Suprapubic skin (tissue), 4 donors: ENCODE measurements around the gene CHMP3. TPM values are rescaled to one million over a fixed set of nuclear protein-coding genes. Genes with fewer than 3 reads are reported as not detected.

Experiments
- DNase-seq, 2 donors: peaks; one replicate each; pipeline ENCODE4 v3.0.0-alpha.2; 2019; ENCODE audit warnings: low spot score in 2 of 2
- H3K27ac ChIP-seq: fragments of 200-600 bp; sonication (generic); one replicate; pipeline ENCODE4 v1.5.1; 2019
- H3K27me3 ChIP-seq: fragments of 200-600 bp; sonication (generic); one replicate; pipeline ENCODE4 v1.5.1; 2019
- H3K36me3 ChIP-seq: fragments of 200-600 bp; sonication (generic); one replicate; pipeline ENCODE4 v1.5.1; 2019
- H3K4me1 ChIP-seq: fragments of 200-600 bp; sonication (generic); one replicate; pipeline ENCODE4 v1.5.1; 2019
- H3K4me3 ChIP-seq: fragments of 200-600 bp; sonication (generic); one replicate; pipeline ENCODE4 v1.5.1; 2019; ENCODE audit warnings: mild to moderate bottlenecking
- H3K9me3 ChIP-seq: fragments of 200-600 bp; sonication (generic); one replicate; pipeline ENCODE4 v1.5.1; 2019
- EP300 ChIP-seq: sonication (generic); formaldehyde crosslinking; IDR thresholded peaks from one replicate; pipeline ENCODE4 v1.6.1; 2017; ENCODE audit warnings: antibody characterized with exemption
- POLR2A ChIP-seq, 2 donors: fragments of 450-650 bp; IDR thresholded peaks; one replicate each; pipeline ENCODE4 v1.6.1; 2017; ENCODE audit warnings: antibody characterized with exemption in 2 of 2, mild to moderate bottlenecking in 2 of 2, moderate library complexity in 2 of 2
- POLR2AphosphoS5 ChIP-seq, 3 donors: sonication (generic); formaldehyde crosslinking; IDR thresholded peaks; one replicate each; pipeline ENCODE4 v1.6.1; 2017; ENCODE audit warnings: antibody characterized with exemption in 3 of 3
- WGBS: methylation state at CpG from one replicate; pipeline ENCODE4 v1.1.5; 2018; 5-methylcytosine and 5-hydroxymethylcytosine counted together
- total RNA-seq, 4 donors: library from RNA; depleted of rRNA; stranded (reverse); fragments of >200 nt; gene quantifications; one replicate each; pipeline ENCODE4 v1.1.0, GENCODE V29; 2016
- TF ChIP-seq, protein P1 (sequence below), 2 donors: fragments of 200-600 bp in 1 of 2; fragments of 450-650 bp in 1 of 2; sonication (generic) in 1 of 2; IDR thresholded peaks; one replicate each; pipeline ENCODE4 v1.5.1; 2016 to 2019; ENCODE audit warnings: antibody characterized with exemption in 2 of 2, mild to moderate bottlenecking in 1 of 2, moderate library complexity in 1 of 2

CHMP3 gene
- total RNA-seq, 4 donors from 2014 or later, result 77.5 to 104 (median 92.4) TPM

DNA sequence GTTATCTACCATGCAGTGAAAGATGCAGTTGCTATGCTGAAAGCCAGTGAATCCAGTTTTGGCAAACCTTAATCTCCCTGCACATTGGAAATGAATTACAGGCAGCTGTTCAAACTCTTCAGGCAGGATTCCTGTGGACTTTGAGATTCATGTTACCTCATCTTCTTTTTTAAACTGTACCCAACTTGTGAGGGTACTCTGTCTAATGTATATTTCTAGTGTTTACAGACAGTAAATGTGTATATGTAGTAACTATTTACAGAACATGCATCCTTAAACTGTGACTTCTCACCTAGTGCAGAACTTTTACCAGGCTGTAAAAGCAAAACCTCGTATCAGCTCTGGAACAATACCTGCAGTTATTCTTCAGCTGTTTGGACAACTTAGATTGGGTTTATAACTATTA, 71.2 kb downstream of the CHMP3 start:
- Histone ChIP-seq H3K36me3 (peaks cover 90% of the 10 kb centered on the region), H3K9me3 (no peaks in the 10 kb centered on the region)
- TF ChIP-seq EP300, result no peak
- TF ChIP-seq, protein P1, sequence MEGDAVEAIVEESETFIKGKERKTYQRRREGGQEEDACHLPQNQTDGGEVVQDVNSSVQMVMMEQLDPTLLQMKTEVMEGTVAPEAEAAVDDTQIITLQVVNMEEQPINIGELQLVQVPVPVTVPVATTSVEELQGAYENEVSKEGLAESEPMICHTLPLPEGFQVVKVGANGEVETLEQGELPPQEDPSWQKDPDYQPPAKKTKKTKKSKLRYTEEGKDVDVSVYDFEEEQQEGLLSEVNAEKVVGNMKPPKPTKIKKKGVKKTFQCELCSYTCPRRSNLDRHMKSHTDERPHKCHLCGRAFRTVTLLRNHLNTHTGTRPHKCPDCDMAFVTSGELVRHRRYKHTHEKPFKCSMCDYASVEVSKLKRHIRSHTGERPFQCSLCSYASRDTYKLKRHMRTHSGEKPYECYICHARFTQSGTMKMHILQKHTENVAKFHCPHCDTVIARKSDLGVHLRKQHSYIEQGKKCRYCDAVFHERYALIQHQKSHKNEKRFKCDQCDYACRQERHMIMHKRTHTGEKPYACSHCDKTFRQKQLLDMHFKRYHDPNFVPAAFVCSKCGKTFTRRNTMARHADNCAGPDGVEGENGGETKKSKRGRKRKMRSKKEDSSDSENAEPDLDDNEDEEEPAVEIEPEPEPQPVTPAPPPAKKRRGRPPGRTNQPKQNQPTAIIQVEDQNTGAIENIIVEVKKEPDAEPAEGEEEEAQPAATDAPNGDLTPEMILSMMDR (IDR thresholded peaks at IDR 0.05), result no peak
- TF ChIP-seq POLR2A (IDR thresholded peaks at IDR 0.05), result no peak
- TF ChIP-seq POLR2AphosphoS5 (IDR thresholded peaks at IDR 0.05), result no peak

DNA sequence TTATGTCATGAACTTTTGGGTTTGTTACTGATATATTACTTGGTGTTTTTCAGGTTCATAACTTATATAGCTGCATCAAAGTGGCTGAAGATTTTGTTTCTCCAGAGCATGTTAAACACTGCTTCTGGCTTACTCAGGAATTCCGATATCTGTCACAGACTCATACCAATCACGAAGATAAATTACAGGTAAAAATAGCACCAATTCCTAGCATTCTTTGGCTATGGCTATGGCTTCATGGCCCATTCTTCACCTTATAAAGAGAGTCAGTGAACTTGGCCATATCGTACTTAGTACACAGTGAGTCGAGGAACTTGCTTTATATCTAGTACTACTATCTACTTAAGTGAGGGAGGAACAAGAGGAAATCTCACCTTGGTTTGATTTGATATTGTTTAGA, 72.2 kb downstream of the CHMP3 start:
- TF ChIP-seq, protein P1 (IDR thresholded peaks at IDR 0.05), result no peak
- TF ChIP-seq EP300 (no peak), POLR2AphosphoS5 (IDR thresholded peaks at IDR 0.05) (no peak), POLR2A (IDR thresholded peaks at IDR 0.05) (no peak)
- H3K9me3 ChIP-seq, result no peaks in the 10 kb centered on the region
- 80% methylated on average over 4 of the region's 4 CpGs for WGBS
- no peak overlapping the region for H3K27ac ChIP-seq
- no peak for DNase-seq
- no peak overlapping the region for H3K4me3 ChIP-seq
- no peaks in the 10 kb centered on the region for H3K27me3 ChIP-seq
- peaks cover 12% of the 10 kb centered on the region for H3K4me1 ChIP-seq
- H3K36me3 ChIP-seq, result peaks cover 91% of the 10 kb centered on the region

More for the DNA sequence above, 71.2 kb downstream of the CHMP3 start:
- peaks cover 12% of the 10 kb centered on the region for H3K4me1 ChIP-seq
- DNase-seq, result no peak
- no peaks in the 10 kb centered on the region for H3K27me3 ChIP-seq
- WGBS, result 75% methylated on average over 1 of the region's 1 CpG
- H3K4me3 ChIP-seq, result no peak overlapping the region
- no peak overlapping the region for H3K27ac ChIP-seq

DNA sequence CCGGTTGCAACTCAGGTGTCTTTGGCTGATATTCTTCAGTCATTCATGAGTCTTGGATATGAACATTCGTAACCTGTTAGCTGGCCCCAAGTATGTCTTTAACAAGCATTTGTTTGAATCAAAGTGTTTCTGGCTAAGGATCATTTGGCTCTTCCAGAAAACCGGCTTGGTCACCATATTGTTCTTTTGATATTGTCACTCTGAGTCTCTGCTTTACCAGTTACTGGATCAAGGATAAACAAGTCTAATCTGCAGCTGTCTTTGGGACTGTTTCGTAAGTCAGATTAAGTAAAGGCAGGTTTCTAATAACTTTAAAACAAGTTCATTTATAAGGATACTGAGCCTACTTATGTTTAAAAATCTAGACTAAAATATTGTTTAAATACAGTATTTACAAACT, 73.0 kb downstream of the CHMP3 start:
- Histone ChIP-seq H3K9me3 (no peaks in the 10 kb centered on the region), H3K4me1 (peaks cover 12% of the 10 kb centered on the region), H3K36me3 (peaks cover 93% of the 10 kb centered on the region), H3K4me3 (no peak overlapping the region), H3K27ac (no peak overlapping the region), H3K27me3 (no peaks in the 10 kb centered on the region)
- WGBS, result 72% methylated on average over 4 of the region's 4 CpGs
- no peak for DNase-seq
- TF ChIP-seq, protein P1 (IDR thresholded peaks at IDR 0.05), result no peak
- no peak for TF ChIP-seq EP300
- TF ChIP-seq POLR2A (IDR thresholded peaks at IDR 0.05), result no peak
- TF ChIP-seq POLR2AphosphoS5 (IDR thresholded peaks at IDR 0.05), result no peak

DNA sequence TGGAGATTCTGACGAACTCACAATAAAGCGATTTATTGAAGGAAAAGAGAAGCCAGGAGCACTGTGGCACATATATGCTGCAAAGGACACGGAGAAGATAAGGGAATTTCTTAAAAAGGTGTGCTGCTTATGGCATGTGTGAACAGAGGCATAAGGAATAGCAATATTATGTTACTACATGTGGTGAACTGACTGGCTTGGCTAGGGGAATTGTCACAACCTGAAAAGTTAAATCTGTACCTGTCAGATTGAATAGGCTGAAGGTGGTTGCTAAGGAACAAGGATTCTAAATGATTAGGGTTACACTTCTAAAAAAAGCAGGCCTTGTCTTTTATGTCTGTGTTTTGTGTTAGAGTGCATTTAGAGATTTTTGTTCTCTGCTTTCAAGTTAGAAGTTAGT, 73.7 kb downstream of the CHMP3 start:
- Histone ChIP-seq H3K4me1 (peaks cover 12% of the 10 kb centered on the region), H3K9me3 (no peaks in the 10 kb centered on the region), H3K4me3 (no peak overlapping the region), H3K27ac (no peak overlapping the region), H3K36me3 (peaks cover 95% of the 10 kb centered on the region), H3K27me3 (no peaks in the 10 kb centered on the region)
- no peak for TF ChIP-seq POLR2AphosphoS5 (IDR thresholded peaks at IDR 0.05)
- no peak for DNase-seq
- 70% methylated on average over 3 of the region's 3 CpGs for WGBS

DNA sequence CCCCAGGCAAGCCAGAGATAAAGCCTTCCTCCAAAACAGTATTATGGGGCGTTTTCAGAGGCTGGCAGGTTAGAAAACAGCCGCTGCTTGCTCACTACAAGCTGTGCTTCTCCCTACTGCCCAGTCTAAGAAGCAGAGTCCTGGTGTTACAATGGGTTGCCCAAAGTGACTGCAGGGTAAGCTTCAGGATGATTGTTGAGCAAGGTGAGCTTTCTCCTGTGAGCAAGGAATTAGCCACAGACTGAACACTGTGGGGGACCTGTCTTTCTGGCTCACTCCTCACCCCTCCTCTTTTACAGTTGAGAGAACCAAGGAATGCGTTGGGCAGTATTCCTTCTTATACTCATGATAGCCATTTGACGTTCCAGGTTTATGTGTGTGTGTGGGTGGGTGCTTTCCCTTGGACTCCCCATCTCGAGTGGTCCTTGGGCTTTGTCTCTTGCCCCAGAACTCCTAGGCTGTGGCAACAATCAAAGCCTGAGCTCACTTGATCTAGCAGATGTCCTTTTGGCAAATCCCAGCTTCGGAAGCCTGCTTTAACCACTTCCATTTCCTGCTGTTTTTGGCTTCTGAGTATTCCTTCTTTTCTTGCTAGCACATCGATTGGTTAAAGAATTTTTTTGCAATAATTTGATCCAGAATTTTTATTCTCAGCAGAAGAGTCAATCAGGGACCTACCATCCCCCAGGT, 74.5 kb downstream of the CHMP3 start:
- WGBS, result 75% methylated on average over 7 of the region's 7 CpGs
- no peak for TF ChIP-seq POLR2AphosphoS5 (IDR thresholded peaks at IDR 0.05)
- Histone ChIP-seq H3K27me3 (no peaks in the 10 kb centered on the region), H3K36me3 (peaks cover 96% of the 10 kb centered on the region), H3K27ac (no peak overlapping the region), H3K4me1 (peaks cover 12% of the 10 kb centered on the region), H3K4me3 (no peak overlapping the region), H3K9me3 (no peaks in the 10 kb centered on the region)
- DNase-seq, result no peak

DNA sequence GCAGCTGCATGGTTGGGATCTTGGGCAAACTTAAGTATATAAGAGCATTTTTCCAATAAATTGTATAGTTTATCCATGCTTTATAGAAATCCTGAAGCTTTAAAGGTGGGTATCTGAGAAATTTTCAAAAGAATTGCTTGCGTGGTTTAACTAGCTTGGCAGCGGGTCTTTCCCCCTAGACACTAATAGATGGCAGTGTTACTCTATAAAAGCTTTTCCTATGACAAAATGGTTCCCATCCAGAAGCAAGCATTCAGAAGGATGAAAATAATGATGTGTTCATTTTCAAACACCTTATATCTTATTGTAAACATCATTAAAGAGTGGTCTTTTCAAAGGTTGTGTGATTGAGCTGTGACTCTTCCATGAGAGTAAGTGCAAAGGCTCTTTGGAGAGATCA, 76.2 kb downstream of the CHMP3 start:
- no peak for DNase-seq
- no peak overlapping the region for H3K4me3 ChIP-seq
- no peaks in the 10 kb centered on the region for H3K9me3 ChIP-seq
- peaks cover 15% of the 10 kb centered on the region for H3K4me1 ChIP-seq
- H3K36me3 ChIP-seq, result peaks cover 96% of the 10 kb centered on the region
- no peak overlapping the region for H3K27ac ChIP-seq
- TF ChIP-seq POLR2AphosphoS5 (IDR thresholded peaks at IDR 0.05), result no peak
- no peak for TF ChIP-seq POLR2A (IDR thresholded peaks at IDR 0.05)
- TF ChIP-seq, protein P1 (IDR thresholded peaks at IDR 0.05), result no peak
- no peak for TF ChIP-seq EP300
- 93% methylated on average over 2 of the region's 2 CpGs for WGBS
- H3K27me3 ChIP-seq, result no peaks in the 10 kb centered on the region
